Kidney (tissue), 14 donors: Measurements from ENCODE around the gene MRC2. TPM values are rescaled to one million over a fixed set of nuclear protein-coding genes. Genes with fewer than 3 reads are reported as not detected.

Source experiments
- DNase-seq, 5 donors: peaks; one replicate each; pipeline ENCODE4 v3.0.0-alpha.2; 2013 to 2020
- FAIRE-seq: peaks from 2 replicates; lab custom pipeline; 2012; peaks lifted over from hg19 to GRCh38; lab: Jason Lieb, UNC
- H3K27ac ChIP-seq, 2 donors: one replicate each; pipeline ENCODE4 v1.7.0; 2013; ENCODE audit warnings: low read depth in 2 of 2, low read length in 2 of 2, inconsistent platforms in 1 of 2
- H3K27me3 ChIP-seq: one replicate; pipeline ENCODE4 v1.7.1; 2013; ENCODE audit warnings: low read length, inconsistent platforms; ENCODE audit not compliant: control insufficient read depth, insufficient read depth
- H3K36me3 ChIP-seq, 3 donors: one replicate each; pipeline versions ENCODE4 v1.7.0 to v1.7.1; 2013; ENCODE audit warnings: low read length in 3 of 3, control low read depth in 1 of 3, inconsistent platforms in 1 of 3; ENCODE audit not compliant: insufficient read depth in 3 of 3, control insufficient read depth in 2 of 3
- H3K4me1 ChIP-seq, 3 donors: one replicate each; pipeline versions ENCODE4 v1.7.0 to v1.7.1; 2013; ENCODE audit warnings: low read length in 3 of 3, inconsistent platforms in 1 of 3, low read depth in 1 of 3; ENCODE audit not compliant: control insufficient read depth in 2 of 3, insufficient read depth in 2 of 3
- H3K4me3 ChIP-seq, 3 donors: one replicate each; pipeline versions ENCODE4 v1.7.0 to v1.8.1; 2013; ENCODE audit warnings: low read length in 3 of 3, control low read depth in 1 of 3, inconsistent platforms in 1 of 3
- H3K9ac ChIP-seq, 3 donors: one replicate each; pipeline versions ENCODE4 v1.7.0 to v1.7.1; 2013; ENCODE audit warnings: low read length in 3 of 3, control low read depth in 1 of 3, inconsistent platforms in 1 of 3
- H3K9me3 ChIP-seq, 3 donors: one replicate each; pipeline versions ENCODE4 v1.7.0 to v1.7.1; 2013; ENCODE audit warnings: low read length in 3 of 3, control low read depth in 1 of 3, inconsistent platforms in 1 of 3; ENCODE audit not compliant: control insufficient read depth in 2 of 3, insufficient read depth in 1 of 3
- CTCF ChIP-seq: IDR thresholded peaks from 3 replicates; pipeline ENCODE4 v1.5.1; 2012; ENCODE audit warnings: mild to moderate bottlenecking, moderate library complexity, borderline replicate concordance; ENCODE audit not compliant: insufficient read depth; ENCODE audit errors: extremely low read depth
- intact Hi-C: fragments of 100-400 bp; cut with DNase I; formaldehyde crosslinking; loops from one replicate; pipeline ENCODE4 v1.11.1; 2022
- polyA plus RNA-seq: library from polyadenylated mRNA; stranded (reverse); fragments of 350-450 nt; fragmentation: Illumina TruSeq; extraction: RNeasy Lipid Tissue Mini Kit (QIAGEN cat#74804); gene quantifications from one replicate; pipeline ENCODE4 v1.2.3, GENCODE V29; 2014; ENCODE audit warnings: low read depth, low replicate concordance; ENCODE audit not compliant: insufficient read depth
- total RNA-seq: library from RNA; stranded (reverse); fragmentation: NEBNext Ultra II Directional; extraction: Animal tissue kit (Norgen Biotek cat#: 25700); gene quantifications from one replicate; pipeline ENCODE4 v1.2.1, GENCODE V29; 2021
- donor health status: control.
- donor health status: control.
- donor health status: control.
- donor health status: control.
- donor health status: control.
- donor health status: DM: yes; HTN: yes; CAD: no.
- donor health status: Normal renal cell carcinoma (clear cell type).

Gene MRC2
- total and polyA plus RNA-seq, 2 donors from 2014 or later: 18.0 to 23.7 TPM

DNA sequence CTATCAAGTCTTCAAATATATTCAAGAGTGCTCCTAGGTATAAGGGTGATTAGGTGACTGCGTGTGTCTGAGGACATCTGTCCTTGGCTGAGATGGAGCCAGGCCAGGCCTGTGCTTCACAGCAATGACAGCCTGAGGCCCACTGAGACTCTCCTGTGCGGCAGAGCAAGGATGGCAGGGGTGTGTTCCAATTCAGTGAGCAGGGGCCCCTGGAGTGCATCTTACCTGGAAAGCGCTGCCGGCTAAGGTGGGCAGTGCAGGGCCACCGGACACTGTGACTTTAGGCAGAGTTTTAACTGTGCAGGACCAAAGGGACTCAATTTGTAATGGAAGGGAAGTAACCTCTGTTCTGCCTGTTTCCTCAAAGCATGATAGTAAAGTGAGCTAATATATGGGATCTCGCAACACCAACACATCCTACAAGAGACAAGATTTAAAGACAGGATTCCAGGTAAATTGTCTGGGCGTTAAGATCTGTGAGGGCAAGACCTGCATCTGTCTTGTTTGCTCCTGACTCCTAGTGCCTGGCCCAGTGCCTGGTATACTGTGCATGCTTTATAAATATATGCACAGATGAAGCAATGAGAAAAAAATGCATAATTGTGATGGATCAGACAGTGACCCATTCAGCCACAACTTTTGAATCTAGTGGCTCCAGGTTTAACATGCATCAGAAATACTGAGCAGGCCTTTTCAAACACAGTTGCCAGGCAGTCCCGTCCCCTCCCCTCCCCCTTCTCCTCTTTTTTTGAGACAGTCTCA, 86.7 kb downstream of the MRC2 start:
- intact Hi-C loops: no loop called here
- Histone ChIP-seq H3K9me3 (no peaks in the 10 kb centered on the region), H3K9ac (no peak overlapping the region), H3K27ac (no peak overlapping the region), H3K36me3 (no peaks in the 10 kb centered on the region), H3K4me1 (peaks cover 0 to 6% (median 4%) of the 10 kb centered on the region in 3 donors), H3K4me3 (no peak overlapping the region), H3K27me3 (no peaks in the 10 kb centered on the region)
- DNase-seq (peak in 1 of 5 donors; percentile 49), FAIRE-seq (no peak)
- no peak for TF ChIP-seq CTCF

DNA sequence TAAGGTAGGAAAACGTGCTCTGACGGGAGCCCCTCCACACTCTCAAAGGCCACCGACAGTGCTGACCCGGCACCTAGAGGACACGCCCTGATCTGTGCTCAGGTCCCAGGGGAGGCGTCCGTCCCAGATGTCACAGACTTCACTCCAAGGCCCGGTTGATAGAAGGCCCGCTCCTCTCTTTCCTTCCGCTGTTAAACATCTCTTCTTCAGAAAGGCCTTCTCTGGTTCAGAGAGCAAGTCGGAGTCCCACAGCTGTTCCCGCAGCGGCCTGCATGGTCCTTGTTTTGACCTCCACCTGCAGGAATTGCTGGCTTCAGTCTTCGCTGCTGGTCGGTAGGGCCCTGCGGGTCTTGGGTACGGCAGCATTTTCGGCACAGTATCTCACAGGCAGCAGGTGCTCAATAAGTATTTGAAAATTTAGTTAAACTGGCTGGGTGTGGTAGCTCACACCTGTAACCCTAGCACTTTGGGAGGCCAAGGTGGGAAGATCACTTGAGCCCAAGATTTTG, 88.5 kb downstream of the MRC2 start:
- peaks cover 0 to 5% (median 0%) of the 10 kb centered on the region in 3 donors for H3K4me1 ChIP-seq
- no peak overlapping the region for H3K9ac ChIP-seq
- TF ChIP-seq CTCF: no peak
- H3K36me3 ChIP-seq: no peaks in the 10 kb centered on the region
- intact Hi-C loops: no loop called here
- DNase-seq: peak in 1 of 5 donors; percentile 34
- FAIRE-seq: no peak
- H3K4me3 ChIP-seq: no peak overlapping the region
- no peak overlapping the region for H3K27ac ChIP-seq
- no peaks in the 10 kb centered on the region for H3K9me3 ChIP-seq
- H3K27me3 ChIP-seq: no peaks in the 10 kb centered on the region

GRCh38 chr17:62716834-62717588, 89.5 kb downstream of the MRC2 start:
- Histone ChIP-seq H3K9ac (no peak overlapping the region), H3K4me1 (peaks cover 0 to 3% (median 0%) of the 10 kb centered on the region in 3 donors)
- no peak for FAIRE-seq

More at GRCh38 chr17:62716834-62717588, 89.5 kb downstream of the MRC2 start:
- H3K27ac ChIP-seq: no peak overlapping the region
- H3K27me3 ChIP-seq: no peaks in the 10 kb centered on the region
- intact Hi-C loops: no loop called here
- H3K4me3 ChIP-seq: no peak overlapping the region
- no peaks in the 10 kb centered on the region for H3K9me3 ChIP-seq
- no peak for TF ChIP-seq CTCF
- peak in 1 of 5 donors; percentile 28 for DNase-seq
- no peaks in the 10 kb centered on the region for H3K36me3 ChIP-seq
